Calu3 (cell line): ENCODE measurements around the gene ZBTB25. TPM values are rescaled to one million over a fixed set of nuclear protein-coding genes. Genes with fewer than 3 reads are reported as not detected.
"Not testable (repeated sequence)": the region's sequence is repeated elsewhere in the genome, so short reads cannot be mapped to it uniquely, and the experiment has no call there.

Source experiments
- BruUV-seq: library from RNA; stranded (reverse); fragments of 400-500 nt; replicated peaks from 2 replicates; lab custom pipeline; 2021; lab: Mats Ljungman, UMichigan
- CTCF ChIA-PET: fragments of 300-600 bp; sonication (Branson Sonifier 250); formaldehyde crosslinking; loops from one replicate; lab custom pipeline; 2022; ENCODE audit warnings: antibody characterized with exemption; lab: Charles Lee
- DNase-seq: peaks from one replicate; pipeline ENCODE4 v3.0.0; 2022
- H3K27ac Mint-ChIP-seq: one replicate; pipeline ENCODE4 v1.8.0; 2022; ENCODE audit warnings: mixed read lengths; ENCODE audit not compliant: unreplicated experiment
- H3K27me3 Mint-ChIP-seq: one replicate; pipeline ENCODE4 v1.8.0; 2022; ENCODE audit warnings: mixed read lengths; ENCODE audit not compliant: unreplicated experiment
- H3K36me3 Mint-ChIP-seq: one replicate; pipeline ENCODE4 v1.8.0; 2022; ENCODE audit warnings: mild to moderate bottlenecking, moderate library complexity, mixed read lengths; ENCODE audit not compliant: insufficient read depth, unreplicated experiment
- H3K4me1 Mint-ChIP-seq: one replicate; pipeline ENCODE4 v1.8.0; 2022; ENCODE audit warnings: mild to moderate bottlenecking, low read depth, mixed read lengths; ENCODE audit not compliant: unreplicated experiment
- H3K4me3 Mint-ChIP-seq: one replicate; pipeline ENCODE4 v1.8.0; 2022; ENCODE audit warnings: mild to moderate bottlenecking, low read depth, moderate library complexity, mixed read lengths; ENCODE audit not compliant: unreplicated experiment
- H3K9me3 Mint-ChIP-seq: one replicate; pipeline ENCODE4 v1.8.0; 2022; ENCODE audit warnings: low read depth, mixed read lengths; ENCODE audit not compliant: unreplicated experiment
- intact Hi-C: fragments of 100-400 bp; cut with micrococcal nuclease; formaldehyde crosslinking; loops from one replicate; pipeline ENCODE4 v1.10.0; 2022; ENCODE audit not compliant: unreplicated experiment
- total RNA-seq: library from RNA; stranded (reverse); gene quantifications from 2 replicates; pipeline ENCODE4 v1.2.3, GENCODE V29; 2022
- TF ChIP-seq, protein P1 (sequence below): fragments of 200-600 bp; IDR thresholded peaks from one replicate; pipeline ENCODE4 v1.8.0; 2022; ENCODE audit warnings: antibody characterized with exemption; ENCODE audit not compliant: unreplicated experiment

ZBTB25 gene
- total RNA-seq, 1 experiment from 2014 or later = 11.3 TPM

DNA sequence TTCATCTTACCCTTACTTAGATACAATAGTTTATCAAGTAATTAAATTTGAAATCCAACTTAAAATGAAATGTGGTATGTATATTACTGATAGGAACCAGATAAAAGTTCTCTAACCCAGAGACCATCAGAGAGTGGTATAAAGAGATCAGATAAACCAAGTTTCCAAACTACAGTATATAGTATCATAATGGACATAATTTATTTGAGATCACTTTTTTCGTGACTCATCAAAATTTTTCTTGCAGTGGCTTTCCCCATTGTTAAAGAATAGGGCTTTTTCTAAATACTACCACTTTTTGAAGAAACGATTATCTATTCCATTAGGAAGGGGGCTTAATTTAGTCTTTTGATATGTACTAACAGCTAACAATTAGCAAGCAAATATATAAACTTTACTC is 21.7 kb upstream of the ZBTB25 start:
- intact Hi-C loops = no loop called here
- no TSS peak for BruUV-seq
- Mint-ChIP-seq H3K4me1 (no peaks in the 10 kb centered on the region), H3K4me3 (no peak overlapping the region), H3K36me3 (no peaks in the 10 kb centered on the region), H3K27me3 (no peaks in the 10 kb centered on the region), H3K9me3 (no peaks in the 10 kb centered on the region), H3K27ac (no peak overlapping the region)
- CTCF ChIA-PET = no interaction called here
- no peak for DNase-seq
- TF ChIP-seq, protein P1, sequence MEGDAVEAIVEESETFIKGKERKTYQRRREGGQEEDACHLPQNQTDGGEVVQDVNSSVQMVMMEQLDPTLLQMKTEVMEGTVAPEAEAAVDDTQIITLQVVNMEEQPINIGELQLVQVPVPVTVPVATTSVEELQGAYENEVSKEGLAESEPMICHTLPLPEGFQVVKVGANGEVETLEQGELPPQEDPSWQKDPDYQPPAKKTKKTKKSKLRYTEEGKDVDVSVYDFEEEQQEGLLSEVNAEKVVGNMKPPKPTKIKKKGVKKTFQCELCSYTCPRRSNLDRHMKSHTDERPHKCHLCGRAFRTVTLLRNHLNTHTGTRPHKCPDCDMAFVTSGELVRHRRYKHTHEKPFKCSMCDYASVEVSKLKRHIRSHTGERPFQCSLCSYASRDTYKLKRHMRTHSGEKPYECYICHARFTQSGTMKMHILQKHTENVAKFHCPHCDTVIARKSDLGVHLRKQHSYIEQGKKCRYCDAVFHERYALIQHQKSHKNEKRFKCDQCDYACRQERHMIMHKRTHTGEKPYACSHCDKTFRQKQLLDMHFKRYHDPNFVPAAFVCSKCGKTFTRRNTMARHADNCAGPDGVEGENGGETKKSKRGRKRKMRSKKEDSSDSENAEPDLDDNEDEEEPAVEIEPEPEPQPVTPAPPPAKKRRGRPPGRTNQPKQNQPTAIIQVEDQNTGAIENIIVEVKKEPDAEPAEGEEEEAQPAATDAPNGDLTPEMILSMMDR = no peak

DNA sequence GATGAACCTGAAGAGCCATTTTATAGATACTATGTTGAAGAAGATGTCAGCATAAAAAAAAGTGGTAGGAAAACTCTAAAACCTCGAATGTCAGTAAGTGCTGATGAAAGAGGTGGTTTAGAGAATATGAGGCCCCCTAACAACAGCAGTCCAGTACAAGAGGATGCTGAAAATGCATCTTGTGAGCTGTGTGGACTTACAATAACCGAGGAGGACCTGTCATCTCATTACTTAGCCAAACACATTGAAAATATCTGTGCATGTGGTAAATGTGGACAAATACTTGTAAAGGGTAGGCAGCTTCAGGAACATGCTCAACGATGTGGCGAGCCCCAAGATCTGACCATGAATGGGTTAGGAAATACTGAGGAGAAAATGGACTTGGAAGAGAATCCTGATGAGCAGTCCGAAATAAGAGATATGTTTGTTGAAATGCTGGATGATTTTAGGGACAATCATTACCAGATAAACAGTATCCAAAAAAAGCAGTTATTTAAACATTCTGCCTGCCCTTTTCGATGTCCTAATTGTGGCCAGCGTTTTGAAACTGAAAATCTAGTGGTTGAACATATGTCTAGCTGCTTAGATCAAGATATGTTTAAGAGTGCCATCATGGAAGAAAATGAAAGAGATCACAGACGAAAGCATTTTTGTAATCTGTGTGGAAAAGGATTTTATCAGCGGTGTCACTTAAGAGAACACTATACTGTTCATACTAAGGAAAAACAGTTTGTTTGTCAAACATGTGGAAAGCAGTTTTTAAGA is 19.1 kb upstream of the ZBTB25 start:
- H3K4me3 Mint-ChIP-seq = no peak overlapping the region
- no peak overlapping the region for H3K27ac Mint-ChIP-seq
- no peak for DNase-seq
- no peaks in the 10 kb centered on the region for H3K4me1 Mint-ChIP-seq
- H3K27me3 Mint-ChIP-seq = no peaks in the 10 kb centered on the region
- no TSS peak for BruUV-seq
- H3K36me3 Mint-ChIP-seq = no peaks in the 10 kb centered on the region
- H3K9me3 Mint-ChIP-seq = no peaks in the 10 kb centered on the region
- CTCF ChIA-PET = no interaction called here
- TF ChIP-seq, protein P1 = no peak
- intact Hi-C loops = no loop called here

DNA sequence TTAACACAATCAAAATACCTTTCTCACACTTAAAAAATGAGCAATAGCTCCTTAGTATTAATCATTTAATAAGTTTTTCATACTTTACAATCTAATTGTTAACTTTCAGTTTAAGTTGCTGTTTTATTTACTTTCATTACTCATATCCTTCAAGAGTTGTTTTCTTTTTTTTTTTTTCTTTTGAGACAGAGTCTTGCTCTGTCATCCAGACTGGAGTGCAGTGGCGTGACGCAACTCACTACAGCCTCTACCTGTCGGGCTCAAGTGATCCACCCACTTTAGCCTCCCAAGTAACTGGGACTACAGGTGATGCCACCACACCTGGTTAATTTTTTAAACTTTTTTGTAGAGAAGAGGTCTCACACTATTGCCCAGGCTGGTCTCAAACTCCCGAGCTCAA is 17.1 kb upstream of the ZBTB25 start:
- Mint-ChIP-seq H3K4me1 (no peaks in the 10 kb centered on the region), H3K27me3 (no peaks in the 10 kb centered on the region), H3K9me3 (no peaks in the 10 kb centered on the region), H3K27ac (no peak overlapping the region), H3K36me3 (no peaks in the 10 kb centered on the region), H3K4me3 (no peak overlapping the region)
- CTCF ChIA-PET = no interaction called here
- DNase-seq = no peak
- no TSS peak for BruUV-seq
- TF ChIP-seq, protein P1 = no peak
- intact Hi-C loops = no loop called here

DNA sequence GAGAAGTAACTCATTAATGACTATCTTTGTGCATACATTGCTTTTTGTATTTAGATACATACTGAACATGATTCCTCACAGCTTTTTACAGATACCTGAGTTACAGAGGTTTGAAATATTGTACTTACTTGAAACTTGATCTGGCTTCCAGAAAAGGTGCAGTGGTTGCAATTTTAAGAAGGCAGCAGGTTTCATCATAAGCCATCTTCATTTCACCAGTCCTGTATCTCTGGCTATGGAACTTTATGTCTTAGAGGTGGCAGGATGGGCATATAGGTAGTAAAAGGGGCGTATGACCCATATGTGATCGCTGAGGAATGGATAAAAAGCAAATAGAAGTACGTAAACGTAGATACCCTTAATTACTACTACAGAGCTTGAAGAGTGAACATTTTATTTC is 14.6 kb upstream of the ZBTB25 start:
- H3K36me3 Mint-ChIP-seq = no peaks in the 10 kb centered on the region
- DNase-seq = no peak
- TF ChIP-seq, protein P1 = no peak
- no peaks in the 10 kb centered on the region for H3K27me3 Mint-ChIP-seq
- H3K4me1 Mint-ChIP-seq = no peaks in the 10 kb centered on the region
- CTCF ChIA-PET = interaction anchor here (0.7 to 1.4 kb wide), 2 partner anchors 9 to 78 kb away, joined by 3 read pairs; no protein-coding TSS in a partner anchor
- intact Hi-C loops = no loop called here
- no TSS peak for BruUV-seq
- H3K9me3 Mint-ChIP-seq = no peaks in the 10 kb centered on the region
- H3K4me3 Mint-ChIP-seq = no peak overlapping the region
- no peak overlapping the region for H3K27ac Mint-ChIP-seq

DNA sequence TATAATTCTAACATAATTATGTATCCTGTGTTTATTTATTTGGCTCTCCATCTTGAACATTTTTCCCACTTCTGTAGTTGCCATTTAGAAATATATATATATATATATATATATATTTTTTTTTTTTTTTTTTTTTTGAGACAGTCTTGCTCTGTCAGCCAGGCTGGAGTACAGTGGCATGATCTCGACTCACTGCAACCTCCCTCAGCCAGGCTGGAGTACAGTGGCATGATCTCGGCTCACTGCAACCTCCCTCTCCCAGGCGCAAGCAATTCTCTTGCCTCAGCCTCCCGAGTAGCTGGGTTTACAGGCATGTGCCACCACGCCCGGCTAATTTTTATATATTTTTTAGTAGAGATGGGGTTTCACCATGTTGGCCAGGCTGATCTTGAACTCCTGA is 14.0 kb upstream of the ZBTB25 start:
- BruUV-seq, H3K4me3 Mint-ChIP-seq: not testable (repeated sequence)
- CTCF ChIA-PET = interaction anchor here (1.4 kb wide), 1 partner anchor 8 kb away, joined by 3 read pairs; no protein-coding TSS in a partner anchor

More for the DNA sequence above, 14.0 kb upstream of the ZBTB25 start:
- H3K27ac Mint-ChIP-seq, H3K36me3 Mint-ChIP-seq, intact Hi-C loops, H3K27me3 Mint-ChIP-seq, H3K4me1 Mint-ChIP-seq, H3K9me3 Mint-ChIP-seq, DNase-seq: not testable (repeated sequence)
